ENCODE measurements around the gene PLSCR1.
A peak's percentile ranks its signal among the peaks of the same experiment; 100 is the strongest.

Gene PLSCR1

GRCh38 chr3:146544002-146544928 lies at the start of gene PLSCR1:
TSS of gene PLSCR1 (minus strand) at chr3:146544607. CDS start at chr3:146536552, 8,055 bp downstream.
- peak; percentile 95 for DNase-seq (ENCODE audit: low spot score)

GRCh38 chr3:146593776-146594175 lies 49.4 kb upstream of the PLSCR1 start:
- DNase-seq (ENCODE audit: low spot score) = no peak

- DNase-seq (ENCODE audit: low spot score) = no peak
Measured at GRCh38 chr3:146590521-146590920, 46.1 kb upstream of the PLSCR1 start.

GRCh38 chr3:146589899-146590508 lies 45.6 kb upstream of the PLSCR1 start:
- peak; percentile 61 for DNase-seq (ENCODE audit: low spot score)

- DNase-seq (ENCODE audit: low spot score) = no peak
Measured at GRCh38 chr3:146585156-146585555, 40.7 kb upstream of the PLSCR1 start.

- DNase-seq (ENCODE audit: low spot score) = no peak
Measured at GRCh38 chr3:146581951-146582467, 37.6 kb upstream of the PLSCR1 start.

- DNase-seq (ENCODE audit: low spot score) = peak; percentile 23
Measured at GRCh38 chr3:146581080-146581601, 36.7 kb upstream of the PLSCR1 start.

- peak; percentile 23 for DNase-seq (ENCODE audit: low spot score)
Measured at GRCh38 chr3:146577662-146578061, 33.3 kb upstream of the PLSCR1 start.

GRCh38 chr3:146575636-146576035 lies 31.2 kb upstream of the PLSCR1 start:
- DNase-seq (ENCODE audit: low spot score) = no peak

GRCh38 chr3:146574173-146574572 lies 29.8 kb upstream of the PLSCR1 start:
- DNase-seq (ENCODE audit: low spot score) = no peak

GRCh38 chr3:146569314-146569713 lies 24.9 kb upstream of the PLSCR1 start:
- no peak for DNase-seq (ENCODE audit: low spot score)

- DNase-seq (ENCODE audit: low spot score) = no peak
Measured at GRCh38 chr3:146566138-146566537, 21.7 kb upstream of the PLSCR1 start.

GRCh38 chr3:146561879-146562278 lies 17.5 kb upstream of the PLSCR1 start:
- DNase-seq (ENCODE audit: low spot score) = no peak

GRCh38 chr3:146561463-146561862 lies 17.1 kb upstream of the PLSCR1 start:
- no peak for DNase-seq (ENCODE audit: low spot score)

- DNase-seq (ENCODE audit: low spot score) = no peak
Measured at GRCh38 chr3:146560678-146561077, 16.3 kb upstream of the PLSCR1 start.

GRCh38 chr3:146559388-146559787 lies 15.0 kb upstream of the PLSCR1 start:
- no peak for DNase-seq (ENCODE audit: low spot score)

GRCh38 chr3:146558781-146559180 lies 14.4 kb upstream of the PLSCR1 start:
- no peak for DNase-seq (ENCODE audit: low spot score)

GRCh38 chr3:146557745-146558144 lies 13.3 kb upstream of the PLSCR1 start:
- DNase-seq (ENCODE audit: low spot score) = no peak

- no peak for DNase-seq (ENCODE audit: low spot score)
Measured at GRCh38 chr3:146555311-146555710, 10.9 kb upstream of the PLSCR1 start.

- DNase-seq (ENCODE audit: low spot score) = no peak
Measured at GRCh38 chr3:146554151-146554760, 9.8 kb upstream of the PLSCR1 start.

- peak; percentile 93 for DNase-seq (ENCODE audit: low spot score)
Measured at GRCh38 chr3:146550743-146551510, 6.5 kb upstream of the PLSCR1 start.

Data from COLO829 (cell line).